GM18861 (cell line): Measurements from ENCODE around the gene MCOLN1.
"Not testable (repeated sequence)": the region's sequence is repeated elsewhere in the genome, so short reads cannot be mapped to it uniquely, and the experiment has no call there.

Experiments
- ATAC-seq: cut with Tn5 transposase; IDR thresholded peaks from one replicate; pipeline ENCODE4 v1.9.1; 2021; ENCODE audit not compliant: unreplicated experiment

Gene MCOLN1

DNA sequence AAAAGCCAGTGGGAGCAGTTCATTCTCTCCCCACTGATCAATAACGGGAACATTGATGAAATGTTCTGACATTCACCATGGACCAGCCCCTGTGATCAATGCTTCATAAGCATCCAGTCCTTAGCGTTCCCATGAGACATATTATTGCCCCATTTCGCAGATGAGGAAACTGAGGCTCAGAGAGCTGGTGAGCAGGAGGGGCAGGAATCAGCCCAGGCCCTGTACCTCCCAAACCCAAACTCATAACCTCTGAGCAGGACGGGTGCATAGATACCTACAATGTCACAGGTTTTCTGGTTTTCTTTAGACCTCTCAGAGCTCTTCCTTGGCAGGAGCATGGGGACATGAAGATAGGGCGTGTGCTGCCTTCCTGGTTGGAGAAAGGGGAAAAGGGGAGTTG lies 2.1 kb downstream of the MCOLN1 start:
- no peak for ATAC-seq

DNA sequence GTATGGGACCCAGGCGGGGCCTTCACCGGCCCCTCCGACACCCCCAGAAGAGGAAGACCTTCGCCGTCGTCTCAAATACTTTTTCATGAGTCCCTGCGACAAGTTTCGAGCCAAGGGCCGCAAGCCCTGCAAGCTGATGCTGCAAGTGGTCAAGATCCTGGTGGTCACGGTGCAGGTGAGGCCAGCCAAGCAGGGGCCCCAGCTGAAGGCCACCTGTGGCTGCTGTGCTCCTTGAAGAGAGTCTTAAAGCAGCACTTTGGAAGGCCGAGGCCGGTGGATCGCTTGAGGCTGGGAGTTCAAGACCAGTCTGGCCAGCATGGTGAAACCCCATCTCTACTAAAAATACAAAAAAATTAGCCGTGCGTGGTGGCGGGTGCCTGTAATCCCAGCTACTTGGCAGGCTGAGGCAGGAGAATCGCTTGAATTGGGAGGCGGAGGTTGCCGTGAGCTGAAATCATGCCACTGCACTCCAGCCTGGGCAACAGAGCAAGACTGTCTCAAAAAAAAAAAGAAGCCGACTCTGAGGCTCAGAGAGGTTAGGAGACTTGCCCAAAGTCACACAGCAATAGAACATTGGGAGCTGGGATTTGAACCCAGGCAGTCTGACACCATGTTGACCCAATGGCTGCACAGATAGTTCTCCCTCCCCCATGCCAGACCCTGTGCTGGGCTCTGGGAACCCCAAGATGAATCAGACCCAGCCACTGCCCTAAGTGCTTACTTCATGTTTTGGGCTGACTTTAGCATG lies 2.7 kb downstream of the MCOLN1 start:
- ATAC-seq, result no peak

DNA sequence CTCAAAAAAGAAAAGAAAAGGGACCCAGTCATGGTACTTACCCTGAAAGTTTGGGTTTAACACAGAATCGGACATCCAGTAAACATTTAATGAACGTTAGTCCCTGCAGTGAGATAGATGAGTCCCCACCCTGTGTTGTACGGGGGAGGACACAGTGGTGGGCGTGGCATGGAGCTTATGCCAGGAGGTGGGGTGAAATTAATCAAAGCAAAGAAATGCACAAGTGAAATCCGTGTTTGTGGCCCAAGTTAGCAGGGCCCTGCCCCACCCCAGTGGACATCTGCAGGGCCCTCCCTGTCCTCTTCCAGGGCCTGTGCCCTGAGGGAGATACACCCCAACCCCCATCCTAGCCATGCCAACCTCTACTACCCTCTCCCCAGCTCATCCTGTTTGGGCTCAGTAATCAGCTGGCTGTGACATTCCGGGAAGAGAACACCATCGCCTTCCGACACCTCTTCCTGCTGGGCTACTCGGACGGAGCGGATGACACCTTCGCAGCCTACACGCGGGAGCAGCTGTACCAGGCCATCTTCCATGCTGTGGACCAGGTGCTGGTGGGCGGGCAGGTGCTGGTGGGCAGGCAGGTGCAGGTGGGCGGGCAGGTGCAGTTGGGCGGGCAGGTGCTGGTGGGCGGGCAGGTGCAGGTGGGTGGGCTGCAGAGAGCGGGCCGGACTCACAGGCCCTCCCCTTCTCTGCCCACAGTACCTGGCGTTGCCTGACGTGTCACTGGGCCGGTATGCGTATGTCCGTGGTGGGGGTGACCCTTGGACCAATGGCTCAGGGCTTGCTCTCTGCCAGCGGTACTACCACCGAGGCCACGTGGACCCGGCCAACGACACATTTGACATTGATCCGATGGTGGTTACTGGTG lies 3.9 kb downstream of the MCOLN1 start:
- no peak for ATAC-seq

DNA sequence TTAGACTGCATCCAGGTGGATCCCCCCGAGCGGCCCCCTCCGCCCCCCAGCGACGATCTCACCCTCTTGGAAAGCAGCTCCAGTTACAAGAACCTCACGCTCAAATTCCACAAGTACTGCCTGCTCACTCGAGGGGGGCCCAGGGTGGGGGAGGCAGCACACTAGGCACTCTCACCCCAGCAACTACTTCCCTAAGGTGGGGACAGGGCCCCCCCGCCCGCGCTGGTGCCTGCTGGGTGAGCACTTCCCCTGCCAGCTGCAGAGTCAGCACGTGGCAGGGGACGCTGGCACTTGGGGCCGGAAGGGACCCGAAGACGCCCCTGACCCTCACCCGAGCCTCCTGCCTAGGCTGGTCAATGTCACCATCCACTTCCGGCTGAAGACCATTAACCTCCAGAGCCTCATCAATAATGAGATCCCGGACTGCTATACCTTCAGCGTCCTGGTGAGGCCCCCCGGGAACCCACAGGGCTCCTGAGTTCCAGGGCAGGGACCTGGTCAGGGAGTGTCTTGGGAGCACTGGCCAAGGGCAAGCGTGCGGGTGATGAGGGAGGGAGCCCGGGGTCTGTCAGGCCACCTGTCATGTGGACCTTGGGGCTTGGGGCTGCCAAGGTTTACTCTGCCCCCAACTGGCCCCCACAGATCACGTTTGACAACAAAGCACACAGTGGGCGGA lies 5.2 kb downstream of the MCOLN1 start:
- ATAC-seq, result no peak

DNA sequence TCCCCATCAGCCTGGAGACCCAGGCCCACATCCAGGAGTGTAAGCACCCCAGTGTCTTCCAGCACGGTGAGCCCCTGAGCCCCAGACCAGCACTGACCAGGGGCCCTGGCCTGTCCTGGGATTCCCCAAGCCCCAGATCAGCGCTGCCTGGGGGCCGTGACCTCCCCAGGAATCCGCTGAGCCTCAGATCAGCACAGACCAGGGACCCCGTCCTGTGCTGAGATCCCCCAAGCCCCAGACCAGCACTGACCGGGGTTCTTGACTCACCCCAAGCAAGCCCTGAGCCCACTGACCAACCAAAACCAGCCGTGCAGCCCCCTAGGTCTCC lies 5.7 kb downstream of the MCOLN1 start:
- no peak for ATAC-seq

DNA sequence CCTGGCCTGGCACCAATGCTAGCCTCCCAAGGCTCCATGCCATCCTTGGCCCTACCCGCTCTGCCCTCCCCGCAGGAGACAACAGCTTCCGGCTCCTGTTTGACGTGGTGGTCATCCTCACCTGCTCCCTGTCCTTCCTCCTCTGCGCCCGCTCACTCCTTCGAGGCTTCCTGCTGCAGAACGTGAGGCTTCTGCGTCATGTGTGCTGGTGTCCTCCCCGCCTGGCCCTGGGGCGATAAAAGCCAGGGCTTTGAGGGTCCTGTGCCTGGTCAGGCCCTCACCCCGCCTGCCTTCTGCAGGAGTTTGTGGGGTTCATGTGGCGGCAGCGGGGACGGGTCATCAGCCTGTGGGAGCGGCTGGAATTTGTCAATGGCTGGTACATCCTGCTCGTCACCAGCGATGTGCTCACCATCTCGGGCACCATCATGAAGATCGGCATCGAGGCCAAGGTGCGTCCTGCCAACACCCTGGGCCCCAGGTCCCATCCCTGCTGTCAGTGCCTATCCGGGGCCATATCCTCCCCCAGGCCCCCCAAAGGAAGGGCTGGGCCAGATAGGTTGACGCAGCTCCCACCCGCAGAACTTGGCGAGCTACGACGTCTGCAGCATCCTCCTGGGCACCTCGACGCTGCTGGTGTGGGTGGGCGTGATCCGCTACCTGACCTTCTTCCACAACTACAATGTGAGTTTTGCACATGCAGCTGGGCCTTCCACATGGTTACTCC lies 6.3 kb downstream of the MCOLN1 start:
- no peak for ATAC-seq

DNA sequence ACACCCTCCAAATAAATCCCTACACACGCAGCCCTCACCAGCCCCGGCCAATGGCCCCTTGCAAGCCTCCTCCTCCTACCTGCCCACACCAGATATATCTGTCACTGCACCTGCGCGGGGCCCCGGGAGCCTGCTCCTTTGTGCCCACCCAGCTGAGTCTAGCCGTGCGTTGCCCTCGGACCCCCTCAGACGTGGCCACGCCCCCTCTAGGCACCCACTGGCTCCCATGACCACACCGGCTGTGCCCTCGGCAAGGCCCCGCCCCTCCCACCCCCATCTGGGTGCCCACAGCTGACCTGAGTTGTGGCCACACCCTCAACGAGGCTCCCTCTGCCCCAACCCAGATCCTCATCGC lies 6.8 kb downstream of the MCOLN1 start:
- no peak for ATAC-seq

DNA sequence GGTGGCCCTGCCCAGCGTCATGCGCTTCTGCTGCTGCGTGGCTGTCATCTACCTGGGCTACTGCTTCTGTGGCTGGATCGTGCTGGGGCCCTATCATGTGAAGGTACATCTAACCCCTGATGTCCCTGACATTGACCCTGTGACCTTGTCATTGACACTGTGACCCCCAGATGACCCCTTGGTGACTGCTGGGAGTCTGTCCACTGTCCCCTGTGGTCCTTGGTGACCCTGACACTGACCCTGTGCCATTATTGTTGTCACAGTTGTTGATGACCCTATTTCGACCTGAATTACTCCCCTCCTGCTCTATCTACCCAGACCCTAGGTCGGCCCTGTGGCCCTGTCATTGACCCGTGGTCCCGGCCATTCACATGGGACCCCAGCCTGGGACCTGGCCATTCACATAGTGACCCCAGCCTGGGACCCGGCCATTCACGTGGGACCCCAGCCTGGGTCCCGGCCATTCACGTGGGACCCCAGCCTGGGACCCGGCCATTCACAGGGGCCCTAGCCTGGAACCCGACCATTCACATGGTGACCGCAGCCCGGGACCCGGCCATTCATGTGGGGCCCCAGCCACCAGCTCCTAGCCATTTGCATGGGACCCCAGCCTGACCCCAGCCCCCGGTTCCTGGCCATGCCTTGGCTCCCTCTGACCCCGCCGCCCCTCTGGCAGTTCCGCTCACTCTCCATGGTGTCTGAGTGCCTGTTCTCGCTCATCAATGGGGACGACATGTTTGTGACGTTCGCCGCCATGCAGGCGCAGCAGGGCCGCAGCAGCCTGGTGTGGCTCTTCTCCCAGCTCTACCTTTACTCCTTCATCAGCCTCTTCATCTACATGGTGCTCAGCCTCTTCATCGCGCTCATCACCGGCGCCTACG lies 7.4 kb downstream of the MCOLN1 start:
- no peak for ATAC-seq

DNA sequence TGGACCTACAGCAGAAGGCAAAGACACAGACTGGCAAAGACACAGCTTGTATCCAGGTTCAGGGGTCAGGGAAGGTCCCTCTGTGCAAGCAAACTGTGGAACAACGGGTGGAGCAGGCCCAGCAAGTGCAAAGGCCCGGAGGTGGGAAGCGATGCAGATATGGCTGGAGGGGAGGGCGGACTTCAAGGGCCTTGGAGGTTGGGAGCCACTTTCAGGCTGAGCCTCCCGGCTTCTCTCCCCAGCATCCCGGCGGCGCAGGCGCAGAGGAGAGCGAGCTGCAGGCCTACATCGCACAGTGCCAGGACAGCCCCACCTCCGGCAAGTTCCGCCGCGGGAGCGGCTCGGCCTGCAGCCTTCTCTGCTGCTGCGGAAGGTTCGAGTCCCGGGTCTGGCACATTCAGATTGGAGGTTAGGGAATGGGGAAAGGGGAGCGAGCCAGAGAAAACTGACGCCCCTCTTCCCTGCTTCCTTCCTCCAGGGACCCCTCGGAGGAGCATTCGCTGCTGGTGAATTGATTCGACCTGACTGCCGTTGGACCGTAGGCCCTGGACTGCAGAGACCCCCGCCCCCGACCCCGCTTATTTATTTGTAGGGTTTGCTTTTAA lies 11.0 kb downstream of the MCOLN1 start:
- no peak for ATAC-seq

DNA sequence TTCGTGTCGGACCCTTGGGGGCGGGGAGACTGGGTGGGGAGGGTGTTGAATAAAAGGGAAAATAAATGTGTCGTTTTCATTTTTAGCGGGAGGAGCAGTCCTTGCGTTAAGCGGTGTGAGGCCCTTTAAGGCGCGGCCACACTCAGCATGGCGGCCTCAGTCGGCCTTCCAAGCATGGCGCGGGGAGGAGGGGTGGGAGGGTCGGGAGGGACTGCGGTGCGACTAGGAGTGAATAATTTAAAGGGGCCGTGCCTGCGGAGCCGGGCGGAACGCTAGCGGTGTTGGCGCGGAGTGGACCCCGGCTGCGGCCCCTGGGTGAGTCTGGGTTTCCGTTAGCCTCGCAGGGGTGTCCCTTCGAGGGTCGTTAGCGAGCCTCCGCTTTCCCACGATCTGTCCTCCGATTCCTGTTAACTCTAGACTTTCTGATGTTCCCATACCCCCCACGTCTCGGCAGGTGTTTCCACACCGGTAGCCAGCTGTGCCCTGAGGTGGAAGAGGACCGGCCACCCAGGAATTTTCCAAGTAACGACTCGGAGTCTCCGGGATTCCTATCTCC lies 11.6 kb downstream of the MCOLN1 start:
- ATAC-seq, result no peak

DNA sequence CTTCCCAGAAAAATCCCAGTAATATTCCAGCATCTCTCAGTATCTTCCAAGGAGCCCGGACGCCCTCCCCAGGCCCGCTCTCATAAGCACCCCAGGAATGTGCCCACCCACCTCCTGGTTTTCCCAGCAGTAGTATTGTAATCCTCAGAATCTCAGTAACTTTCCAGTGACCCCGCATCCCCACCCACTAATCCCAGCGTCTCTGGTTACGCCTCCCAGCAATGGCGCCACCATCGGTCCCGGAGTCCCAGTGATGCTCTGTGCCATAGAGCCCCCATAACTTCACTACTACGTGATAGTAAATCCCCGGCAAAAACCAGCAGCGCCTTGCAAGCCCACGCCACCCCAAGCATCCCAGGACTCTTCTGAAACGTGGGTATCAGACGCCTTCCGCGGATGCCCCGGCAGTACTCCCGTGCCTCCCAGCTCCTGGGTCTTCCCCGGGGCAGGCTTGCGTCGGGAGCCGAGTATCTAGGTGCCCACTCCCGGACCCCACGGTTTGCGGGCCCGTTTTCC lies 12.2 kb downstream of the MCOLN1 start:
- ATAC-seq, result no peak

DNA sequence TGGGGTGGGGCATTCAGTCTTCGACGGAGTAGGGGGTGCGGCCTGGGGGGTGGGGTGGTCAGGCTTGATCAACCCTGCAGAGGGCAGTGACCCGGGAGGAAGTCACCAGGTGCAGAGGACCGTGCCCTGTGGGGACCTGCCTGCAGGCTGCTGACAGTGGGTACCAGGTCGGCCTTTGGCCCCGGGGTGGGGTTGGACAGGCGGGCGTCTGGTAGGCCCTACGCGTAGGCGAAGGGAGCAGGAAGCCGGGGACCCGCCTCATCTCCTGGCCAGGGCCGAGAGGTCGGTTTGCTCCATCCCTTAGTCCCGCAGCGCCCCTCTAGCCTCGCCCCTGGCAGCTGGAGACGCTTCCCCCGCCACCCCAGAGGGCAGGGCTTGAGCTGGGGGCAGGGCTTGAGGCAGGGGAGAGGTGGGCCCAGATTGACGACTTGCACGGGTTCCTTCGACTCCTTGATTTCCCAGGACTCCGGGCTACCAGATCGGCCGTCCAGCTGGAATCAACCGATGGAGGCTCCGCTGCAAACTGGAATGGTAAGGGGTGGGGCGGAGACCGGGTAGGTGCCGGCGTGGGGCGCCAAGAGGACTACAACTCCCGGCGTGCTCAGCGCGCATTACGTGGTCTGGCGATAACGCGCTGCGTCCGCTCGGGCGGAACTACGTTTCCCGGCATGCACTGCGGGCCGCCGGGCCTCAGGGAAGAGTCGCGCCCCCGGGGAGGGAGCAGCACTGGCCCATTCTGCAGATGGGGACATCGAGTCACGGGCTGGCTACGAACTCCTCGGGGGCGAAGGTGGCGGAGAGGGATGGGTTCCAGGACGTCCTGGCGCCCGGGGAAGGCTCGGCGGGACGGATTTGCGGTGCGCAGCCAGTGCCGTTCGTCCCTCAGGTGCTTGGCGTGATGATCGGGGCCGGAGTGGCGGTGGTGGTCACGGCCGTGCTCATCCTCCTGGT lies 12.9 kb downstream of the MCOLN1 start, which contains the start of gene PNPLA6:
Gene PNPLA6, plus strand, starts transcription at position 671 of the 951 bp plus-strand sequence. Its CDS starts 72 bp downstream, at position 743.
- peak; percentile 69 for ATAC-seq

DNA sequence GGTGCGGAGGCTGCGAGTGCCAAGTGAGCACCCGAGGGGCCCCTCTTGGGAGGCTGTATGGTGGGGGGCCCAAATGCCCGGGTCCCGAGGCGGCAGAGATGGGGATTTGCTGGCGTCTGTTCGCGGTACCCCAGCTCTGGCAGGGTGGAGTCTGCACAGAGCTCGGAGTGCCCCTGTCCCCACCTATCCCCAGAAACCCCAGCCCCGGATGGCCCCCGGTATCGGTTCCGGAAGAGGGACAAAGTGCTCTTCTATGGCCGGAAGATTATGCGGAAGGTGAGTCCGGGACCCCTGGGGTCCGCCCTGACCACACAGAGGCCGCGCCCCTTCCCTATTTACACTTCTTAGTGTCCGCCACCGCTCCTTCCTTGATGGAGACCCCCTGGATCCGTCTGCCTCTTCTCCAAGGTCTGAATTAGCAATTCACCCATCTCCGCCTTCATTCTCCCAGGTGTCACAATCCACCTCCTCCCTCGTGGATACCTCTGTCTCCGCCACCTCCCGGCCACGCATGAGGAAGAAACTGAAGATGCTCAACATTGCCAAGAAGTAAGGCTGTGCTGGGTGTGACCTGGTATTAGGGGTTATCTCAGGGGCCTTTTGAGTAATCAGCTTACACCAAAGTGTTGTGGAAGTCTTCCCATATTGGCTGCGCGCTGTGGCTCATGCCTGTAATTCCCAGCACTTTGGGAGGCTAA lies 13.7 kb downstream of the MCOLN1 start:
- ATAC-seq, result no peak

DNA sequence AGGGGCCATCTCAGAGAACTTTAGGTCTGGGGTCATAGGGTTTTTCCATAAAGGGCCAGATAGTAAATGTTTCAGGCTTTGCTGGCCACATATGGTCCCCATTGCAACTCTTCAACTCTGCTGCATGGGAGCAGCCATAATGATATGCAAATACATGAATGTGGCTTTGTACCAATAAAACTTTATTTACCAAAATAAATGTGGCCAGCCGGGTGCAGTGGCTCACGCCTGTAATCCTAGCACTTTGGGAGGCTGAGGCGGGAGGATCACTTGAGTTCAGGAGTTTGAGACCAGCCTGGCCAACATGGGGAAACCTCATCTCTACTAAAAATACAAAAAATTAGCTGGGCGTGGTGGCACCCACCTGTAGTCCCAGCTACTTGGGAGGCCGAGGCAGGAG lies 16.6 kb downstream of the MCOLN1 start:
- ATAC-seq, result not testable (repeated sequence)

DNA sequence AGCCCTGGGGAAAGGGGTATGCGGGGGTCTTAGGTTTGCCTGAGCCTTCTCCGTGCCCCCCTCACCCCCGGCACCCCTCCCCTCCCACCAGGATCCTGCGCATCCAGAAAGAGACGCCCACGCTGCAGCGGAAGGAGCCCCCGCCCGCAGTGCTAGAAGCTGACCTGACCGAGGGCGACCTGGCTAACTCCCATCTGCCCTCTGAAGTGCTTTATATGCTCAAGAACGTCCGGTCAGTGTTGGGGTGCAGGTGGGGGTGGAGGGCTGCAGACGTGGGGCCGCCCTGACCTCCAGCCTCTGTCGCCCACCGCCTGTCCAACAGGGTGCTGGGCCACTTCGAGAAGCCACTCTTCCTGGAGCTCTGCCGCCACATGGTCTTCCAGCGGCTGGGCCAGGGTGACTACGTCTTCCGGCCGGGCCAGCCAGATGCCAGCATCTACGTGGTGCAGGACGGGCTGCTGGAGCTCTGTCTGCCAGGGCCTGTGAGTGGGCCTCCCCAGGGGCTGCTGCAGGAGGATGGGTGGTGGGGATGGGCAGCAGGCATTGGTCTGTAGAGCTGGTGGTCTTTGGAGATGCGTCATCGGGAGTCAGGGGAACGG lies 17.5 kb downstream of the MCOLN1 start:
- no peak for ATAC-seq

DNA sequence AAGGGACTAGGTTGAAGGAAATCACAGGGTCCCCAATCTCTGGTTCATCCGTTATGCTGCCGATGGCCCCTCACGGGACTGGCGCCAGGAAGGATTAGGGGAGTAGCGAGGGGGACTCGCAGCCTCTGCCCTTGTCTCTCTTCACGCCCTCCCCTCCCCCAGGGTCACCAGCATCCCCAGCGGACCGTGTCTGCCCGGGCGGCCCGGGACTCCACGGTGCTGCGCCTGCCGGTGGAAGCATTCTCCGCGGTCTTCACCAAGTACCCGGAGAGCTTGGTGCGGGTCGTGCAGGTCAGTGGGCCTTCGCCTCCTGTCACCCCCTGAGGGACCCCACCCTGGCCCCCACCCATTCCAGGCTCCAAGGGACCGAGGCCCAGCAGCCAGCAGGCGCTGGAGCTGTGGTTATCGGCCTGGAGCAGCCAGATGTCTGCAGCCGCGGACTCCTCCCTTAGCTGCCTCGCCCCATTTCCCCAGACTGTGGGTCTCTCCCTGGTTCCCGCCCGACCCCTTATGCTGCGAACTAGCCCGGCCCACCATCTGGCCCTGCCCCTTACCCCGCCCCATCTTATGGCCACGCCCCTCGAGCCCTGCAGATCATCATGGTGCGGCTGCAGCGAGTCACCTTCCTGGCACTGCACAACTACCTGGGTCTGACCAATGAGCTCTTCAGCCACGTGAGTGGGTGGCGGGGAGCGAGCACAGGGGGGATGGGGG lies 18.5 kb downstream of the MCOLN1 start:
- ATAC-seq, result no peak

DNA sequence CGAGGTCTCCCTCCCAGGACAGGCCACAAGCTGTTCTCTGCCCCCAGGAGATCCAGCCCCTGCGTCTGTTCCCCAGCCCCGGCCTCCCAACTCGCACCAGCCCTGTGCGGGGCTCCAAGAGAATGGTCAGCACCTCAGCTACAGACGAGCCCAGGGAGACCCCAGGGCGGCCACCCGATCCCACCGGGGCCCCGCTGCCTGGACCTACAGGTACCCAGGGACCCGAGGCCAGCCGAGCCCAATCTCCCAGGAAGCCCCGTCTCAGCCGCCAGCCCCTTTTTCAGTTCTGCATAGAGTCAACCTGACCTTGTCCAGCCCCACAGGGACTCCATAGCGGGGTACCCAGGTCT lies 19.0 kb downstream of the MCOLN1 start:
- no peak for ATAC-seq
